ENCODE data around the gene SPDEF.

Gene SPDEF

DNA sequence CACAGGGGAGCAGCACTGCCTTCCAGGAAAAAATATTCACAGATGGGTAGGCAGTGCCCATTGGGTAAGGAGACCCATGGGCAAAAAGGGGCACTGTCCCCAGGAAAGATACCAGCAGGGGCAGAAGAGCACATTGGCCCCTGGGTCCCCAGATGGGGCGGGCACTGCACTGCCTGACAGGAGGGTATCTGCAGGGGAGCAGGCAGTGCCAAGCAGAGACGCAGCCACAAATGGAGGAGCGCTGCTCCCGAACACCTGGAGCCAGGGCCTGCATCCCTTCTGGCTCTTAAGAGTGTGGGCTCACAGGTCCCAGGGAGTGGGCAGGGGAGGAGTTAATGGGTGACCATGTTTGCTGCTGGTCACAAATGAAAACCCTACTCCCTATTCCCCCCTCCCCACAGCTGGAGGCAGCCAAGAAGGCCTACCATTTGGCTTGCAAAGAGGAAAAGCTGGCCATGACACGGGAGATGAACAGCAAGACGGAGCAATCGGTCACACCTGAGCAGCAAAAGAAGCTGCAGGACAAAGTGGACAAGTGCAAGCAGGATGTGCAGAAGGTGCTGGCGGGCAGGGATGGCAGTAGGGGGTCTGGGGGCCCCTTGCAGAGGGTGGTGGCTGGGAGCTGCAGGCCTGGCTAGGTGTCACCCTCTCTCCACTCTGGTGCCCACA is 27.0 kb downstream of the SPDEF start:
- TF ChIP-seq, protein P1, sequence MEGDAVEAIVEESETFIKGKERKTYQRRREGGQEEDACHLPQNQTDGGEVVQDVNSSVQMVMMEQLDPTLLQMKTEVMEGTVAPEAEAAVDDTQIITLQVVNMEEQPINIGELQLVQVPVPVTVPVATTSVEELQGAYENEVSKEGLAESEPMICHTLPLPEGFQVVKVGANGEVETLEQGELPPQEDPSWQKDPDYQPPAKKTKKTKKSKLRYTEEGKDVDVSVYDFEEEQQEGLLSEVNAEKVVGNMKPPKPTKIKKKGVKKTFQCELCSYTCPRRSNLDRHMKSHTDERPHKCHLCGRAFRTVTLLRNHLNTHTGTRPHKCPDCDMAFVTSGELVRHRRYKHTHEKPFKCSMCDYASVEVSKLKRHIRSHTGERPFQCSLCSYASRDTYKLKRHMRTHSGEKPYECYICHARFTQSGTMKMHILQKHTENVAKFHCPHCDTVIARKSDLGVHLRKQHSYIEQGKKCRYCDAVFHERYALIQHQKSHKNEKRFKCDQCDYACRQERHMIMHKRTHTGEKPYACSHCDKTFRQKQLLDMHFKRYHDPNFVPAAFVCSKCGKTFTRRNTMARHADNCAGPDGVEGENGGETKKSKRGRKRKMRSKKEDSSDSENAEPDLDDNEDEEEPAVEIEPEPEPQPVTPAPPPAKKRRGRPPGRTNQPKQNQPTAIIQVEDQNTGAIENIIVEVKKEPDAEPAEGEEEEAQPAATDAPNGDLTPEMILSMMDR (conservative IDR thresholded peaks at IDR 0.05; ENCODE audit: low read depth, low read length), result no peak
- no peak overlapping the region for H3K4me3 ChIP-seq (ENCODE audit: low read length)
- DNase-seq (ENCODE audit: low read depth), result no peak

DNA sequence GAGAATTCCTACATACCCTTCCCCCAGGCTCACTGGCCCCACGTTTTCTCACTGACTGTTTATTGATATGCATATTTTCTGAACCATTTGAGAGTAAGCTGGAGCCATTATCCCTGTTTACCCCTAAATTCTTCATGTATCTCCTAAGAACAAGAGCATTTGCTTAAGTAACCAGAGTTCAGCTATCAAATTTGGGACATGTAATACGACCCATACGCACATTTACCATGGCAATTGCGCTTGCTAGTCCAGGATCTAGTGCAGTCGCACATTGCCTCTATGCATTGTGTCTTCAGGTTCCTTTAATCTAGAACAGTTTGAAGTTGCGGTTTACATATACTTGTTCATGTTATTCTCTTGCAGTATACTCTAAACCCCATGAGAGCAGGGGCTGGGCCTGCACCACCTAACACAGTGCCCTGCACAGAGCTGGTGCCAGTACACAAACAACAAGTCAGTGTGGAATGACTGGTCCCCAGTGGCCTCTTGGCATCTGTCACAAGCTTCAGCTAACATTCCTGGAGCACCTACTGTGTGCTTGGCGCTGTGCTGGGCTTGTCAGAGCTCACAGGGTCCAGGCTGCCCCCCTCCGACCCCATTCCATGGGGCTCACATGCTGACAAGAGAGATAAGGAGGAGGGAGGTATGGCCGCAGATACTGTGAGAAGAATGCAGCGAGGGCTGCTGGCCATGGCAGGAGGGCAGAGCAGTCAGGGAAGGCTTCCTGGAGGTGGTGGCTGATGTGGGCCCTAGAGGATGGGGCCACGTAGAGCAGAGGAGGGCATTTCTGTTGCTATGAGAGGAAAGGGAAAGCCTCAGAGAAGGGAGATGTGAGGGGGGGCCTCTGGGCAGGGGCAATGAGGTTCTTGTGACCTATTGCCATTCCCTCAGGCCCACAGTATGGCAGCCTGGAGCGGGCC is 28.1 kb downstream of the SPDEF start:
- no peak overlapping the region for H3K4me3 ChIP-seq (ENCODE audit: low read length)
- DNase-seq (ENCODE audit: low read depth), result no peak

DNA sequence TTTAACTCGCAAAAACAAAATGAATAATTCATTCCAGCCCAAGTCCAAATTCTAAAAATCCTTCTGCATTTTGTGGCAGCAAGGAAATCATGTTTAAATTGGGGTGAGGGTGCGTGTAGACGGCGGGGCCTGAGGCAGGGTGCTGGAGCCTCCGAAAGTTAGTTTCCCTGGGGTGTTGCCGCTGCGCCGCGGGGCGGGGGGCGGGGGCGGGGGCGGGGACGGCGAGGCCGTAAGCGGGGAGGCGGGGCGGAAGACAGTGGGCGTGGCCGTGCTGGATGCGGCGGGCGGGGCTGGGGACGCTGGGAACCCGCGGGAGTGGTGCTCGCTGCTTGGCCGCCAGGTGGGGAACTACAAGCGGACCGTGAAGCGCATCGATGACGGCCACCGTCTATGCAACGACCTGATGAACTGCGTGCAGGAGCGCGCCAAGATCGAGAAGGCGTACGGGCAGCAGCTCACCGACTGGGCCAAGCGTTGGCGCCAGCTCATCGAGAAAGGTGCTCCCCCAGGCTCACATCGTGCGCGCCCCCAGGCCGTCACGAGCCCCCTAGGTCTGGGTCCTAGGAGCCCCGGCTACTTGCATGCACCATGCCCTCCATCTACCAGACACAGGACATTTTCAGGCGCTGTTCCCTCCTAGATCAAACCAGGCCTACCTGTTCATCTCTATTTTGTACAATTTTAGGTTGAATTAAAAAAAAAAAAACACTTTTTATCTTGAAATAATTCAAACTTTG is 29.0 kb downstream of the SPDEF start:
- TF ChIP-seq, protein P1 (conservative IDR thresholded peaks at IDR 0.05; ENCODE audit: low read depth, low read length), result peak; percentile 71

More for the DNA sequence above, 28.1 kb downstream of the SPDEF start:
- TF ChIP-seq, protein P1 (conservative IDR thresholded peaks at IDR 0.05; ENCODE audit: low read depth, low read length), result no peak

DNA sequence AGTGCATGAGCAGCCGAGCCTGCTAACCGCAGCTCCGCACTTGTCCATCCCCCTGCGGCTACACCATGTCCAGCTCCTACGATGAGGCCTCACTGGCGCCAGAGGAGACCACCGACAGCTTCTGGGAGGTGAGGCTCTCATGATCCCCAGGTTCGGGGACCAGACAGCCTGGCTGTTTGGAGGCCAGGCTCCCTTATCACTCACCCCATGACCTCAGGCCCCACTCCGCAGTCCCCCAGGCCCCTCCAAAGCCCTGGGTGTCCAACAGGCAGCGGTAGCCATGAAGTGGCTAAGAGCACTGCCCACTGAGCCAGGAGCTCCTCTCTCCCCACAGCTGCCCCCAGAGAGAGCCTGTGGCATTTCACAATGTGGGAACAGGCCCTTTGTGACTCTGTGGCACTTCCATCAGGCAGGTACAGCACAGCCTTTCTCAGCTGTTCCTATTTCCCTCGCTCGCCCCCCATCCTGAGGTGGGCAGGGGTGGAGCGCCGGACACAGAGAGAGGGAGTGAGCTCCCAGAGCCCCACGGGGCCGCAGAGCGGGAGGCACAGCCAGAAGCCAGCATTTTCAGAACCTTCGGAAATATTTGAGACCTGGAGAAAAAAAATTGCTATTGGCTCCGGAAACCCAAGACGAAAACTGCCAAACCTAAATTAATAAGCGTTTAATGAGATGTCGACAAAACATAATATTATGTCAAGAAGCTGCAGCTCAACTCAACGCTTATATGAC is 29.7 kb downstream of the SPDEF start:
- DNase-seq (ENCODE audit: low read depth), result no peak
- peak overlapping the region; percentile 37 for H3K4me3 ChIP-seq (ENCODE audit: low read length)
- TF ChIP-seq, protein P1 (conservative IDR thresholded peaks at IDR 0.05; ENCODE audit: low read depth, low read length), result no peak

More for the DNA sequence above, 29.0 kb downstream of the SPDEF start:
- DNase-seq (ENCODE audit: low read depth), result peak; percentile 48
- peak overlapping the region; percentile 37 for H3K4me3 ChIP-seq (ENCODE audit: low read length)

DNA sequence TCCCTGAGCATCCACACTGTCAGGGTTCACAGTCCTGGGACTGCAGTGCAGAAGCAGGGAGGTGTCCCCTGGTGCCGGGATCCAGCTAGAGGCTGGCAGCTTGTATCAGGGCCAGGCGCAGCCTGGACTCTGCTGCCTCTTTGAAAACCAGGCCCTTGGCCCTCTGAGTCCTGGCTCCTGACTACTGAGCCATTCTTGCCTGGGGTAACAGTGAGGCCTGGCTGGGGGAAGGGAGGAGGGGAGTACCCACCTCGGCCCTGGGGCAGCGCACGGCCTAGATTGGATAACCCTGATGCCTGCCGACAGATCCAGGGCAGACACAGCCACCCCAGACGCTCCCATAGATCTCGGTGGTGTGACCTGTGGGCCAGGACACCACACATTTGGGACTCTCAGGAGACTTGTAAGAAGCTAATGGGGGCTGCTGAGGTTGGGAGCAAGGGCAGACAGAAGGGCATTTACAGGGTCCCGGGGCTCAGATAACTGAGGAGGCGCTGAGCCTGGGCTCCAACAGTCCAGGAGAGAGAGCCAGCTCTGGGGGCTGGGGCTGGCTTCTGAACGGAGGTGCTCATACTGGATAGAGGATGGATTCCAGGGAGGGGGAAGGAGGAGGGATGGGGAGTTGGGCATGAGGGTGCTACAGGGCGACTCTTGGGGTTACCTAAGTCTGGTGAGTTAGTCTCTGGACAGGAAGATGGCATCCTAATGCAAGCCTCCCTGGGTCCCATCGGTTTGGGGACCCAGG is 30.5 kb downstream of the SPDEF start:
- TF ChIP-seq, protein P1 (conservative IDR thresholded peaks at IDR 0.05; ENCODE audit: low read depth, low read length), result no peak
- H3K4me3 ChIP-seq (ENCODE audit: low read length), result no peak overlapping the region
- no peak for DNase-seq (ENCODE audit: low read depth)

DNA sequence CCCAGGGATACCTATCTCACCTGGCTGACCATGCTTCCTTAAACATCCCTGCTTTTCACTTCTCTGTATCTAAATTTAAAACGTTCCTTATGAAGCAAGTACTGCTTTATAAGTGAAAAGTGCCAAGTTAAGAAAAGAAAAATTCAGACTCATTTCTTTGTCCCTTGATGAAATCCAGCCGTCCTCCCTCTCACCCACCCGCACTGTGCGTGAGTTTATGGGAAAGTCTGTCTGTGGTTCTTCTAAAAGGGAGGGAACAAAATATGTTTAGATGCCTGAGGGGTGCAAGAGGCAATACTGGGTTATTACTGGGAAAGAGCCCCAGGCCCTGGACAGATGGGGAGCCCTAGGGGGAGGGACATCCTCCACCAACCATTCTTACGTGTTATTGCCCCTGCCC is 31.2 kb downstream of the SPDEF start:
- TF ChIP-seq, protein P1 (conservative IDR thresholded peaks at IDR 0.05; ENCODE audit: low read depth, low read length), result no peak
- DNase-seq (ENCODE audit: low read depth), result no peak
- no peak overlapping the region for H3K4me3 ChIP-seq (ENCODE audit: low read length)

Data from retinal pigment epithelial cell (primary cell).